HG03039 (cell line): ENCODE results near the gene ANKRD34B.
"Not testable (repeated sequence)": the region's sequence is repeated elsewhere in the genome, so short reads cannot be mapped to it uniquely, and the experiment has no call there.

Experiments
- ATAC-seq: cut with Tn5 transposase; IDR thresholded peaks from one replicate; pipeline ENCODE4 v1.9.1; 2021; ENCODE audit warnings: mild to moderate bottlenecking, moderate library complexity; ENCODE audit not compliant: unreplicated experiment

ANKRD34B gene

DNA sequence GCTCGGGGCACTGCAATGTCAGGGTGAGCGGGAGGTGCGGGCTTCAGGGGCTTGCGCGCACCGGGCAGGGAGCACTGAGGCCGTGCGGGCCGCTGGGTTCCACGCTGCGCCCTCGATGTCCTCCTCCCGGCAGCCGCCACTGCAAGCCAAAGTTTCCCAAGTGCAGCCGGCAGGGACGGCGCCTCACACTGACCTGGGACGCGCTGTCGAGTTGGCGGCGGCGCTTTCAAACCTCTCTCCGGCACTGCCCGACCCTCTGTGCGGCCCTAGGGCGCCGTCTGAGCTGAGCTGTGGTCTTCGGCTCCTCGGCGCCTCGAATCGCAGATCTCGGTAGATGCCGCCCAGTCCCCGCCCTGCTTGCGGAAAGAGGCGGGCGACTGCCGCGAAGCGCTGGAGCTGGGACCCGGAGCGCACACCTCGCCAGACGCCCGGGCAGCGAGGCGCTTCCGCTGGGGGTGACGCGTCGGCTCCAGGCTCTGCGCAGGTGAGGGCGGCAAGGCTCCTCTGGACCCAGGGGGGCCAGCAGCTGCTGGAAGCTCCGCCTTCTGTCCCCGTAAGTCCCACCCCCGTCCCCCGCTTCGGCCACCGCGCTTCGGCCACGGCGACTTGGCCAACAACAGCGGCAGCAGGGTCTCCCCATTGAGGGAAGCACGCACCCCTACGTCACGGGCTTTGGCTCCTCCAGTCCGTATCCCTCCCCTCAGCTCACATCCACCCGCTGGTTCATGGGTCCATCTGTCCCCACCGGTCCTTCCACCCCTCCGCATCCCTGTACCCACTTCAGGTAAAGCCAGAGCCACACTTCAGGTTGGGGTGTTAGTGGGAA is at the start of gene ANKRD34B:
Gene ANKRD34B (minus strand): TSS at position 320 of the 826 bp plus-strand sequence. CDS start 10,261 bp downstream, outside the sequence.
- no peak for ATAC-seq

DNA sequence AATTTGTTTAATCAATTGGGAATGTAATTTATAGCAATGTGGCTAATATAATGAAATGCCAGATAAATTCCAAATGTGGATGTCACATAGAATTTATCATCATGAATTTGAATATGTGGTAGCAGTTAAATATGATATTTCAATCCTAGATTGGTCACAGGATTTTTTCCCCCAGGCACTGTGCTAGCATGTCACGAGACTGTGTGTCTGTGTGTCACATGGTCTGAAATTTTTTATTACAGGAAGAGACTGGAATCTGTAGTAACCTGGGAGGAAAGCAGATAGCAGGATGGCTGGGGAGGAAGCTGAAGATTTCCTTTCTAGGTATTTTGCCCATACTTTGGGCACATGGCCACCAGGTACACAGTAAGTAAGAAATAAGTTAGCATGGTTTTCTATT is 49.0 kb upstream of the ANKRD34B start:
- ATAC-seq = no peak

DNA sequence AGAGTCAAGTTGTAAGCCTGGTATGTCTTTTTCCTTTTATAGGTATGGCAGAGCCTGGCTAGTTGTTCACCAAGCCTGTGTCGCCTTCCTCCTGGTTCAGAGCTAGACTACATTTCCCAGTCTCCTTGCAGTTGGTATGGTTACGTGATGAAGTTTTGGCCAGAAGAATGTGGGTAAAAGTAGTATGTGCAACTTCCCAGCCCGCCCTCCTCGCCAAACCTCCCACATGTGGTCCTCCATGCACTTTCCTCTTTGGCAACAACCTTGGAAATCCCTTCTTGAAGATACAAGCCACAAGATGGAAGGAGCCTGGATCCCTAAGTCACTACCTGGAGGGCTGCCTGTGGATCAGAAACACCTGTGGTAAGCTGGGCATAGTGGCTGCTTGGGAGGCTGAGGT is 48.4 kb upstream of the ANKRD34B start:
- no peak for ATAC-seq

DNA sequence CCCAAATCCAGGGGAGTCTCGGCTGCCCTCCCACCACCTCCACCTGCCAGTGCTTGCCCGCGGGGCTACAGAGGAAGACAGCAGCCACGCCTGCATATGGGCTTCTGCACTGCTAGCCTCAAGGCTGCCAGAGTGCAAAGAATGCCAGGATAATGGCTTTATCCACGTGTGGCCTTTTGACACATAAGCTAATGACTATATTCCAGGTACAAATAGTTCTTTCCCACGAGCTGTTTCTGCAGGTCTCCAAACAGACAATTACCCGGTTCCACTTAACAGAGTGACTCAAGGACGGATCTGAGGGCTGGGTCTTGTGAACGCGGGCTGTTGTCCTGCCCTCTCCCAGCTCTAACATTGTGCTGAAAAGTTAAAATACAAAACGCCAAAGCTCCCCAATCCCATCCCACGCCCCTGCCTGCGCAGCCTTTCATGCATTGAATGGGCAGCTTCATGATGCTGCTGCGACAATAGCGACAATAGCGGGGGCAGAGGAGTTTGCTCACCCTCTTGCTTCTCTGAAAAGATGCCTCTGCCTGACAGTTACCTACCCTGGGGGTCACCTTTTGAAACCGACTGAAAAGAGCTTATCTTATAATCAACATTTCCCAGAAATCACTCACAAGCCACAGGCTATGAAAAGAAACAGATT is 45.3 kb upstream of the ANKRD34B start:
- ATAC-seq = no peak

DNA sequence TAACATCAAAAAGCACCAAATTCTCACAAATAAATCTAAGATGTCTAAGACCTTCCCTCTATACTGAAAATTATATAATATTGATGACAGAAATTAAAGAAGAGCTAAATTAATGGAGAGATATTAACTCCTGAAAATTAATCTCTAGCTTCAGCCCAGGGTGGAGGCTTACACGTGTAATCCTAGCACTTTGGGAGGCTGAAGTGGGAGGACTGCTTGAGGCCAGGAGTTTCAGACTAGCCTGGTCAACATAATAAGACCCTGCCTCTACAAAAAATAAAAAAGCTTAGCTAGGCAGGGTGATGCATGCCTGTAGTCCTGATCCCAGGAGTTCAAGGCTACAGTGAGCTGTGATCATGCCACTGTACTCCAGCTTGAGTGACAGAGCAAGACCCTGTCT is 39.6 kb upstream of the ANKRD34B start:
- no peak for ATAC-seq

DNA sequence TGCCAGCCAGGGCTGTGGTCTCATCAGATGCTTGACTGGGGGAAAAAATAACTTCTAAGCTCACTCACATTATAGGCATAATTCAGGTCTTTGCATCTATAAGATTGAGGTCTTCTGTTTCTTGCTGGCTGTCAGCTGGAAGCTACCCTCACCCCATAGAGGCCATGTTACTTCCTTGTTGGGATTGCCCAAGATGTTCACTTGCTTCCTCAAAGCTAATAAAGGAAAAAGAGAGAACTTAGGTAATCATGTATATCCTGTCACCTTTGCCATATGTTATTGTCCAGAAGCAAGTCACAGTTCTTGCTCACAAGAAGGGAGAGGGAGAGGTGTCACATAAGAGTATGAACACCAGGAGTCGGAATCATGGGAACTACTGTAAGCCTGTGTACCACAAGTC is 38.7 kb upstream of the ANKRD34B start:
- no peak for ATAC-seq

DNA sequence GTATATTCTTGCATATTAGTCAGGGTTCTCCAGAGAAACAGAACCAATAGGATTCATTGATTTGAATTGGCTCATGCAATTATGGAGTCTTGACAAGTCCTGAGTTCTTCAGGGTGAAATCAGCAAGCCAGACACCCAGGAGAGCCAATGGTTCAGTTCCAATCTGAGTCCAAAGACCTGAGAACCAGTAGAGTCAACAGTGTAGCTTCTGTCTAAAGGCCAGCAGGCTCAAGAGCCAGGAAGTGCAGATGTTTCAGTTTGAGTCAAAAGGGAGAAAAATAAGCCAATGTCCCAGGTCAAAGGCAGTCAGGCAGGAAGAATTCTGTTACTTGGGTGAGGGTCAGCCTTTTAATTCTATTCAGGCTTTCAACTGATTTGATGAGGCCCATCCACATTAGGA is 37.8 kb upstream of the ANKRD34B start:
- ATAC-seq = no peak

DNA sequence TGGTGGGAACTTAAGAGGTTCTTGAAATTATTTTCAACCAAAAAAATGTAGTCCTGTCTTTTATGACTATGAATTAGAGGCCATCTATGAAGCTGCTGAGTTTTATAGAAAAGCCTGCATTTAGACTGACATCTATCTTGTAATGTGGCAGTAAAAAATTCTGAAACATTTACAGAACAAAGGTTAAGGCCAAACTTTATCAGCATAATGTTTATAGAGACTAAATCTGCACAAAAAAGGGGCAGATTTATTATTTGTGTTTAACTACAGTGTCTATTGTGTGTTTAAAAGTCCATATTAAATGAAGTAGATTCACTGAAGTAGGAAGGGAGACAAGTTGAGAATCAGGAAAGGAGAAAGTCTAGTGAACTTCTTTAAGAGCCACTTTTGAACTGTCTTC is 37.3 kb upstream of the ANKRD34B start:
- ATAC-seq = no peak

DNA sequence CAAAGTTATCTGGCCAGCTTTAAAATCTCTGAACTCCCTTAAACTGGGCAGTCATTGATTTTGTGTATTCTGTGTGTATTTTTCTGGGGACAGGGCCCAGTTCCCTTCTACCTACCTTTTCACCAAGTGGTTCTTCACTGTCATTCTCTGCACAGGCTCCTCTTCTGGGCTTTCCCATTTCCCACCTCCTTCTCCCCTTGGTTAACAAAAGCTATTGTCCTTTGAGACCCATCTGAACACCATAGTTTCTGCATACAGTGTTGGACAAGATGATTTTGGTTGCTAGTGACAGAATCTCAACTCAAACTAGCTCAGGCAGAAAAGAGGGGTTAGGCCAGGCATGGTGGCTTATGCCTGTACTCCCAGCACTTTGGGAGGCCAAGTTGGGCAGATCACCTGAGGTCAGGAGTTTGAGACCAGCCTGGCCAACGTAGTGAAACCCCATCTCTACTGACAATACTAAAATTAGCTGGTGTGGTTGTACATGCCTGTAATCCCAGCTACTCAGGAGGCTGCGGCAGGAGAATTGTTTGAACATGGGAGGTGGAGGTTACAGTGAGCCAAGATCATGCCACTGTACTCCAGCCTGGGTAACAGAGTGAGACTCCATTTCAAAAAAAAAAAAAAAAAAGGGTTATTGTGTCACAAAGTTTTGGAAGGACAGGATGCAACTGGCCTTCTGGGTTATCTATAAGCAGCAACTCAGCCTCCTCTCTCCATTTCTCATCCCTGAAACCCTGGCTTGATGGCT is 31.0 kb upstream of the ANKRD34B start:
- ATAC-seq = no peak

DNA sequence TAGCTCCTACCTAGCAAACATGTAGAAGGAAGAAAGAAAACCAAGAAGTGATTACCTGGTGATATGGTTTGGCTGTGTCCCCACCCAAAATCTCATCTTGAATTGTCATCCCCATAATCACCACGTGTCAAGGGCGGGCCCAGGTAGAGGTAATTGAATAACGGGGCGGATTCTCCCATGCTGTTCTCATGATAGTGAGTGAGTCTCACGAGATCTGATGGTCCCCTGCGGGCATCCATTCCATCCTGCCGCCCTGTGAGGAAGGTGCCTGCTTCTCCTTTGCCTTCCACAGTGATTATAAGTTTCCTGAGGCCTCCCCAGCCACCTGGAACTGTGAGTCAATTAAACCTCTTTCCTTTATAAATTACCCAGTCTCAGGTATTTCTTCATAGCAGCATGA is 27.4 kb upstream of the ANKRD34B start:
- ATAC-seq = no peak

DNA sequence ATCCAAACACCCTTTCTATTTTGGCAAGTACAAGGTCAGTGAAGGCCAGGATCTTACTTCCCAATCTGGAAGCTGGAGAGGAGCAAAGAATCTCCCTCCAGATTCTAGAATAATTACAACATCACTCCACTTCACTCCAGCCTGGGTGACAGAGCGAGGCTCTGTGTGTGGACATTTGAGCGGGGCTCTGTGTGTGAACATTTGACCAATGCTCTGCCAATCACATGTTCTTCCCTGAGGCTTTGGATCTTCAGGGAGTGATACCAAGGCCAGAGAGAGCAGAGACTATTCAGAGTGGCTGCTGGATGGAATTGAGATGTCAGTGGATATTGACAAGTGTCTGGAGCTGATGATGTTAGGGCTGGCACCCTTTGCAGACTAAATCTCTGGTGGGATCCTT is 24.7 kb upstream of the ANKRD34B start:
- ATAC-seq = no peak

DNA sequence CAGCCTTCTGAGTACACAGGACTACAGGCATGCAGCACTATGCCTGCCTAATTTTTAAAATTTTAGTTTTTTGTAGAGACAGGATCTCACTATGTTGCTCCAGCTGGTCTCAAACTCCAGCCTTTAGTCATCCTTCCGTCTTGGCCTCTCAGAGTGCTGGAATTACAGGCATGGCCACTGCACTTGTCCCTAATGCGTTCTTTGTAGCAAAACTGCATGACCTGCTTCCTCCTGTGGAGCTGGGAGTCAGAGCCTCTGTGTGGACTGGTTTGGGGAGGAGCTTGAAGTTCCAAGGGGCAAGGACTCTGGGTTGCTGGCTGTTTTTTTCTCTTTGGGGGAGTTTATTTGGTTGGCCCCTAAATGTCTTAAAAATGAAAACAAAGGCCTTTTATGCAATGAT is 22.7 kb upstream of the ANKRD34B start:
- ATAC-seq = no peak

DNA sequence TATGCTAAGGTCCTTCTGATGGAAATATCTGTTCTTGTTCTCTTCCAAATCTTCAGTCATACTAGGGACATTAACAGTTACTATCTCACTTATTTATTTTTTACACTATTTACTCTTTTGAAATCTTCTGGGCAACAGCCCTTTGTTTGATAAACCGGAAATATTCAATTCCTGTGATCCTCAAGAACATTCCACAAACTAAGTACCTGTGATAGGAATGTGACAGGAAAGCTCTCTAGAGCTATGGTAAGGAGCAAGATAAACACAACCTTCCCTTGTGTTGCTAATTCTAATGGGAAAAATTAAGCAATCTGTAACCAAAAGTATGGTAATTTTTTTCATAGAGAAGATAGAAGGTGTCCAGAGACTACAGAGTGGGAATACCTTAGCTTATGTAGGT is 22.0 kb upstream of the ANKRD34B start:
- ATAC-seq = no peak

DNA sequence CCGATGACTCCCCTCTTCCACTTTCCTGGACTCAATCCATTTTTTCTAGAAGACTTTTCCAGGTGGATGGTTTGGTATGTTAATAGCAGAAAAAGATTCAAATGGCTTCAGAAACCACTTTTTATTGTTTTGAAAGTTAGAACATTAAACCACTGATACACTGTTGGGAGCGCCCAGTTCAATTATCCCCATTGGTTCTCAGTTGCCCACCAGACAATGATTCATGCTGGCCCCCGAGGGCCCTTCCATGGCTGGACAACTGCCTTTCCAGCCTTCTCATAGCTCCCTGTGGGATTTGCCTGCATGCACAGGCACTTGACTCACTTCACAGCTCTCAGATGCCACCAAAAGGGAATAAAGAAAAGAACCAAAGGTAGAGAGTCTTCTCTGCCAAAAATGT is 21.3 kb upstream of the ANKRD34B start:
- ATAC-seq = no peak

DNA sequence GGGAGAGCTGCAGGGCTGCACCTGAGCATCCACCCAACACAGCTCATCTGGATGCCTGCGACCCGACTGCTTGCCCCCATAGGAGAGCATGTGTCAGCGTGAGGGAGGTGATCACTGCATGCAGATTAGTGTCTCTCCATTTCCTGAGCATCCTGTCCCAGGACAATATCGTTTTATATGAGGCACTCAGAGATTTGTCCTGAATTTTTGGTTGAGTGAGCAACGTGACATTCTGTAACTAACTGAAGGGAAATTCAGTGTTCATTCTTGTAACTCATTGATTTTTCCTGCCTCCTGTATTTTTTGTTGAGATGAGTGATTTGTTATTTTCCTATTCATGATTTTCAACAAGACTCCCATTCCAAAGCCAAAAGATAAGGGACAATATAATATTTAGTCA is 20.7 kb upstream of the ANKRD34B start:
- no peak for ATAC-seq

DNA sequence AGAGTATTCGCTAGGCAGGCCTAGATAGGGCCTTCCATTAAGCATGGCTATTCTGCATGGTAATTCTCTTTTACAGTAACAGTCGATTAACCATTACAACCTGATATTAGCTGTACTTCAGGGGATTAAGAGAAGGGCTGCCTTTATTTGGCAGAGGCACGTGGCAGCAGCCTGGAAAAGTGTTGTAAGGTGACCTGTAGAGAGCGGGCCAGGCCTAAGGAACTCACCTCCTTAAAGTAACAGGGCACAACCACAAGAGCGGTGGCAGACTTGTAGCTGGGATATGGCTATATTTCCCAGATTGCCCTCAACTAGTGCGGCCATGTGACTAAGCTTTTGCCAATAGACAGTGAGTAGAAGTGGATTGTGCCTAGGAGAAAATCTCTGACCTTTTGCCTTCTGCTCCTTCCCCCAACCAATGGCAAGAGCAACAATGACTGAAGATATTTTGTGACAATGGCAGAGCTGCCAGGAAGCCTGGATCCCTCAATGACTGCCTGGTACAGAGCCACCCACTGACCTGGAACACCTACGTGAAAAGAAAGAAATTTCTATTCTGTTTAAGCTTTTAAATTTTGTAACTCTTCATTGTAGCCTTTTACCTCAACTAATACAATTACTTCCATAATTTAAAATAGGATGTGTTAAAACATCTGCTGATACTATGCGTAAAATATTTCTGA is 18.9 kb upstream of the ANKRD34B start:
- no peak for ATAC-seq

DNA sequence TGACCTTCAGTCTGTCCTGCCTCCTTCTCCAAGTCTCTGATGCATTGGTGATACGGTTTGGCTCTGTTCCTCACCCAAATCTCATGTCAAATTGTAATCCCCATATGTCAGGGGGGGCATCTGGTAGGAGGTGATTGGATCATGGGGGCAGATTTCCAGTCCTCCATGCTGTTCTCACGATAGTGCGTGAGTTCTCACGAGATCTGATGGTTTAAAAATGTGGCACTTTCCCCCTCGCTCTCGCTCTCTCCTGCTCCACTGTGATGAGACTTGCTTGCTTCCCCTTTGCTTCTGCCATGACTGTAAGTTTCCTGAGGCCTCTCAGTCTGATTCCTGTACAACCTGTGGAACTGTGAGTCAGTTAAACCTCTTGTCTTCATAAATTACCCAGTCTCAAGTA is 14.7 kb upstream of the ANKRD34B start:
- ATAC-seq = no peak

DNA sequence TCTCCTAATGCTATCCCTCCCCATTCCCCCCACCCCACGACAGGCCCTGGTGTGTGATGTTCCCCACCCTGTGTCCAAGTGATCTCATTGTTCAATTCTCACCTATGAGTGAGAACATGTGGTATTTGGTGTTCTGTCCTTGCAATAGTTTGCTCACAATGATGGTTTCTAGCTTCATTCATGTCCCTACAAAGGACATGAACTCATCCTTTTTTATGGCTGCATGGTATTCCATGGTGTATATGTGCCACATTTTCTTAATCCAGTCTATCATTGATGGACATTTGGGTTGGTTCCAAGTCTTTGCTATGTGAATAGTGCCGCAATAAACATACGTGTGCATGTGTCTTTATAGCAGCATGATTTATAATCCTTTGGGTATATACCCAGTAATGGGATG is 10.2 kb upstream of the ANKRD34B start:
- not testable (repeated sequence) for ATAC-seq

DNA sequence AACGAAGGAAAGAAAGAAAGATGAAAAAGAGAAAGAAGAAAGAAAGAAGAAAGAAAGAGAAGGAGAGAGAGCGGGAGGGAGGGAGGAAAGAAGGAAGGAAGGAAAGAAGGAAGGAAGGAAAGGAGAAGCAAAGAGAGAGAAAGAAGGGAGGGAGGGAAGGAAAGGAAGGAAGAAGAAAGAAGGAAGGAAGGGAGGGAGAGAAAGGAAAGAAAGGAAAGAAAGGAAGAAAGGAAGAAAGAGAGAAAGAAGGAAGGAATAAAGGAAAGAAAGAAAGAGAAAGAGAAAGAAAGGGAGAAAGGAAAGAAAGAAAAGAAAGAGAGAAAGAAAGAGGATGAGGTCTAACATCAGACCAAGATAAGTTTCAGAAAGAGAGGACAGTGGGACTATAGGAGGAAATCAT is 9.0 kb upstream of the ANKRD34B start:
- no peak for ATAC-seq

DNA sequence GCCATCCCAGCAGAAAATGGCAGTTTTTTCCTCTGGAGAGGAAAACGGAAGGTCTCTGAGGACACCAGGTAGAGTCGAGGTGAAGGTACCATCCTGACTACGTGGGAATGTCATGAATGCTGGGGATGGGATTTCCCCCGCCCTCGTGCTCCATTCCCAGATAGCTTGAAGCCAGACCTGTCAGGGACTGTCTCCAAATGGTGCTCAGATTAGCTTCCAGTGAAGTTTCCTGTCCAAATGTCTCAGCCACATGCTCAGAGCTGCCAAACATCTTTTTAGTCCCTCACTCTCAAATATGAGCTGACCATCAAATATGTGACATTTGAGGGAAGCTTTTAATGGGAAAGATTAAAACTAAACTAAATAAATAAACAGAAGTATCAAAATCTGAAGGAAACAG is 7.6 kb upstream of the ANKRD34B start:
- no peak for ATAC-seq

DNA sequence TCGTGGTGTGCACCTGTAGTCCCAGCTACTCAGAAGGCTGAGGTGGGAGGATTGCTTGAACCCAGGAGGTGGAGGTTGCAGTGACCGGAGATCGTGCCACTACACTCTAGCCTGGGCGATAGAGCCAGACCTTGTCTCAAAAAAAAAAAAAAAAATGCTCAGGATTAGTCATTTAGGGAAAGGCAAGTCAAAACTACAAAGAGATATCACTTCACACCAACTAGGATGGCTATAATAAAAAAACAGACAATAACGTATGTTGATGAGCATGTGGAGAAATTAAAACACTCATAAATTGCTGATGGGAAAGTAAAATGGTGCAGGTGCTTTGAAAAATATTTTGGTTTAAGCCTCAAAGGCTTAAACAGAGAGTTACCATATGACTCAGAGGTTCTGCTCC is 6.3 kb upstream of the ANKRD34B start:
- no peak for ATAC-seq
